Measurements from ENCODE around the gene NOSIP. TPM values are rescaled to one million over a fixed set of nuclear protein-coding genes. Genes with fewer than 3 reads are reported as not detected.

Gene NOSIP
- total RNA-seq, 2 experiments from 2014 or later: 35.1 to 74.7 TPM

- H4K20me1 ChIP-seq (ENCODE audit: insufficient read depth, low read length): peaks cover 8% of the 10 kb centered on the region; the same call in 1 of the 2 replicates
- no TSS peak for BruUV-seq (replicated peaks)
- H2AFZ ChIP-seq (ENCODE audit: low read length): no peak overlapping the region
- POLR2A ChIA-PET: interaction anchor here (0.5 to 4.3 kb wide), 7 partner anchors 19 to 272 kb away, joined by 3 to 17 read pairs (median 5); partner anchors contain the start of genes RCN3 and RRAS
- TF ChIP-seq EZH2phosphoT487 (IDR thresholded peaks at IDR 0.05; ENCODE audit: borderline replicate concordance, low read depth, low read length) (no peak), CTCF (conservative IDR thresholded peaks at IDR 0.05; ENCODE audit: low read length) (no peak)
- peak overlapping the region; percentile 94 for H3K4me3 ChIP-seq (ENCODE audit: low read depth, low read length, poor library complexity, severe bottlenecking)
- no peaks in the 10 kb centered on the region for H3K9me2 ChIP-seq (ENCODE audit: insufficient read depth, low read length)
- CTCF ChIA-PET (ENCODE audit: unreplicated experiment): no interaction called here
- H3K36me3 ChIP-seq (ENCODE audit: insufficient read depth, low read length): peaks cover 47% of the 10 kb centered on the region
- peaks cover 13% of the 10 kb centered on the region for H3K4me1 ChIP-seq (ENCODE audit: insufficient read depth, low read length, poor library complexity, severe bottlenecking)
- peak; percentile 96 for DNase-seq (ENCODE audit: low spot score)
- H3K4me2 ChIP-seq (ENCODE audit: low read length): peak overlapping the region; percentile 92
- no peaks in the 10 kb centered on the region for H3K9me3 ChIP-seq (ENCODE audit: low read length)
- H3K79me2 ChIP-seq (ENCODE audit: insufficient read depth, low read depth, low read length): peaks cover 25% of the 10 kb centered on the region
- peak overlapping the region; percentile 96 for H3K27ac ChIP-seq (ENCODE audit: low read depth, low read length, poor library complexity, severe bottlenecking)
- intact Hi-C loops (cut with micrococcal nuclease; ENCODE audit: unreplicated experiment): loop anchor here (5.0 kb wide), 1 partner anchor 284 kb away; the partner anchor contains the start of genes AKT1S1 and TBC1D17
Measured at GRCh38 chr19:49593233-49594113, 13.1 kb upstream of the NOSIP start.

DNA sequence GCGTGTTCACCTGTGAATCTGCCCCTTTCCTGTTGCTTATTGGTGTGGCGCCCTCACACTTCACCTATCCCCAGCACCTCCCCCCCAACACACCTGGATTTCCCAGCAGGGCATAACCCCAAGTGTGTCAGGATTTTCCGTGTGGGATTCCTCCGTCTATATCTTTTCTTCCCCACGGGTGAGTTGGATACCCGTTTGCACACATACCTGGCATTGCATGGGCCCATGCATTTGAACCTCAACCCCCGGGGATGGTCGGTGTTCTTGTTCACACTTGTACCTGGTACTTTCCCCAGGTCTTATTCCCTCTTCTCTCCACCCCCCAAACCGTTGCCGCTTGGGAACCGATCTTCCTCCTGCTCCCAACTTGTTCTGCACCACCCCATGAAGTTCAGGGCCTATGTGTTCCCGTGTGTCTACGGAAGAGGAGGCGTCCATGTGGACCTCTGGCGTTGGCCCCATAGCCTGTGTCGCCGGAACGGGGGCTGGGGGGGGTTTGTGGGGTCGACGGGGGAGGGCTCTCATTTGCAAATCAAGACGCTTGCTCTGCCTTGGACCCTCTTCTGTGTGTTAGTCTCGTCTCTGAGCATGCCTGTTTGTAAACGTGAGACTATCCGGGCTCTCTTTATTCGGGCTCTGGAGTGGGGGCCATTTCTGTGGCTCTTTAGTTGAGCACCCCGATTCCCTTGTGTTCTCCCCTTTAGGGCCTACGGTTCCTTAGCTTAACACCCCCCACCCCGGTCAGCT is 12.3 kb upstream of the NOSIP start:
- peaks cover 13% of the 10 kb centered on the region for H3K4me1 ChIP-seq (ENCODE audit: insufficient read depth, low read length, poor library complexity, severe bottlenecking)
- no peak overlapping the region for H2AFZ ChIP-seq (ENCODE audit: low read length)
- peaks cover 8% of the 10 kb centered on the region; the same call in 1 of the 2 replicates for H4K20me1 ChIP-seq (ENCODE audit: insufficient read depth, low read length)
- BruUV-seq (replicated peaks): no TSS peak
- DNase-seq (ENCODE audit: low spot score): peak; percentile 72
- POLR2A ChIA-PET: interaction anchor here (0.6 to 4.3 kb wide), 4 partner anchors 19 to 156 kb away, joined by 3 to 17 read pairs (median 6); partner anchors contain the start of gene RRAS
- peak overlapping the region; percentile 92 for H3K4me2 ChIP-seq (ENCODE audit: low read length)
- H3K4me3 ChIP-seq (ENCODE audit: low read depth, low read length, poor library complexity, severe bottlenecking): peak overlapping the region; percentile 94
- peaks cover 41% of the 10 kb centered on the region for H3K36me3 ChIP-seq (ENCODE audit: insufficient read depth, low read length)
- no peaks in the 10 kb centered on the region for H3K9me3 ChIP-seq (ENCODE audit: low read length)
- peaks cover 25% of the 10 kb centered on the region for H3K79me2 ChIP-seq (ENCODE audit: insufficient read depth, low read depth, low read length)
- H3K27ac ChIP-seq (ENCODE audit: low read depth, low read length, poor library complexity, severe bottlenecking): peak overlapping the region; percentile 96
- intact Hi-C loops (cut with micrococcal nuclease; ENCODE audit: unreplicated experiment): loop anchor here (5.0 kb wide), 1 partner anchor 285 kb away; the partner anchor contains the start of genes AKT1S1 and TBC1D17
- TF ChIP-seq CTCF (conservative IDR thresholded peaks at IDR 0.05; ENCODE audit: low read length): no peak
- TF ChIP-seq EZH2phosphoT487 (IDR thresholded peaks at IDR 0.05; ENCODE audit: borderline replicate concordance, low read depth, low read length): no peak
- no peaks in the 10 kb centered on the region for H3K9me2 ChIP-seq (ENCODE audit: insufficient read depth, low read length)
- CTCF ChIA-PET (ENCODE audit: unreplicated experiment): interaction anchor here (0.5 kb wide), 1 partner anchor 174 kb away, joined by 6 read pairs; the partner anchor contains the start of gene AP2A1
